HG02884 (cell line): ENCODE results near the gene MB.

Source experiments
- ATAC-seq: cut with Tn5 transposase; IDR thresholded peaks from one replicate; pipeline ENCODE4 v1.9.1; 2021; ENCODE audit warnings: mild to moderate bottlenecking, moderate library complexity; ENCODE audit not compliant: unreplicated experiment

MB gene

GRCh38 chr22:35577799-35578659 is 39.1 kb downstream of the MB start:
- no peak for ATAC-seq

DNA sequence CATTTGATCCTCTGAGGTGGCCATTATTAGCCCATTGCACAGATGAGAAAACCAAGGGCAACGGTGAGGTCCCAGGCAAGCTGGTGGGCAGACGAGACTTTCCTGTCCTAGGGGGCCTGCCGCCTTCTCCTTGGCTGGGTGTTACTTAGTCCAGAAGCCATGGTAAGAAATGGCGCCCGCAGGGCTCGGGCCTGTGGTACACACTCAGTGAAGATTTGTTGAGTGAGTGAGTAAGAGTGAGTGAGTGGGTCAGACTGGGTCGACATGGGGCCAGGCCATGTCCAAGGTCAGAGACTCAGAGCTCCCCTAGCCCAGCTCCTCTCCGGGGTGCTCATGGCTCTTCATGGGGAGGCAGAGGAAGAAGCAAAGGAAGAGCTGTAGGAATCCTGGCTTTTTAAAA is 40.5 kb downstream of the MB start:
- ATAC-seq, result no peak

- no peak for ATAC-seq
These were observed 41.9 kb downstream of the MB start for GRCh38 chr22:35575116-35575748.

- ATAC-seq, result no peak
These were observed 44.6 kb downstream of the MB start for GRCh38 chr22:35572556-35572955.

DNA sequence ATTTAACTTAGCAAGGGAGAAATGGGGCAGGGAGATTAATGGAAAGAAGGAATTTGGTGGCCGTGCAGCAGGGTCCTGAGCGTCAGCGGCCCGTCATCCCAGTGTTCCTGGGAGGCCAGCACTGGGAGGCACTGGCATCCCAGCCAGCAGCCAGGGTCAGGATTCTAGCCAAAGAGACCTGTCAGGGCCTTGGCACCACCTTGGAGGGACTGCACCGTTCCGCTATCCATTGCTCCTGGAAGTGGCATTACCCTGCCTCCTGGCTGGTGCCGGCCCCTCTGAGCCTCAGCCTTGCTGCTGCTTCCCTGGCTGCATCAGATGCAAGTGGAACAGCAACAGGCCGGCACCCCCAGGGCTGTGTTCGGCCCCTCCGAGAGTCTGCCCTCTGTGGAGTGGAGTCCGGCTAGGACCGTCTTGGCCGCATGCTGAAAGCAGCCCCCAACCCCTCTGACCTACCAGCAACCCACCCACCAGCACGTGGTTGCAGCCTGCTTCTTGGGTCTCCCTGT is 46.4 kb downstream of the MB start:
- ATAC-seq, result no peak

DNA sequence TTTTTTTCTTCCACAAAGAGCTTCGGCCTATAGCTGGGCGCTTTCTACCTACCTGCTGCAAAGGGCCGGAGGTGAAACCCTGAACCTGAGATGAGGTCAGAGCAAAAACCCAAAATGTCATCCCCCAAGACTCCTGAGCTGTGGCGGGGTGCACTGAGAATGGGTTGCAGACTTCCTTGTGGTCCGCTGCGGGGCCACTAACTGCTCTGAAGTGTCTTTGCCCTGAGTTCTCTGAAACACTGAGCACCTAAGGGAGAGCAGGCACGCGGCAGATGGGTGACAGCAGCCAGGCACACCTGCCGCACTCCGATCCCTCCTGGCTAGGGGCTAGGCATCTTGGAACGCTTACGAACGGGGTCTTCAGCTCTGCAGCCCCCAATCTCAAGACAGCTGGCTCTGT is 47.2 kb downstream of the MB start:
- ATAC-seq, result no peak

GRCh38 chr22:35568751-35569739 is 48.1 kb downstream of the MB start:
- no peak for ATAC-seq

DNA sequence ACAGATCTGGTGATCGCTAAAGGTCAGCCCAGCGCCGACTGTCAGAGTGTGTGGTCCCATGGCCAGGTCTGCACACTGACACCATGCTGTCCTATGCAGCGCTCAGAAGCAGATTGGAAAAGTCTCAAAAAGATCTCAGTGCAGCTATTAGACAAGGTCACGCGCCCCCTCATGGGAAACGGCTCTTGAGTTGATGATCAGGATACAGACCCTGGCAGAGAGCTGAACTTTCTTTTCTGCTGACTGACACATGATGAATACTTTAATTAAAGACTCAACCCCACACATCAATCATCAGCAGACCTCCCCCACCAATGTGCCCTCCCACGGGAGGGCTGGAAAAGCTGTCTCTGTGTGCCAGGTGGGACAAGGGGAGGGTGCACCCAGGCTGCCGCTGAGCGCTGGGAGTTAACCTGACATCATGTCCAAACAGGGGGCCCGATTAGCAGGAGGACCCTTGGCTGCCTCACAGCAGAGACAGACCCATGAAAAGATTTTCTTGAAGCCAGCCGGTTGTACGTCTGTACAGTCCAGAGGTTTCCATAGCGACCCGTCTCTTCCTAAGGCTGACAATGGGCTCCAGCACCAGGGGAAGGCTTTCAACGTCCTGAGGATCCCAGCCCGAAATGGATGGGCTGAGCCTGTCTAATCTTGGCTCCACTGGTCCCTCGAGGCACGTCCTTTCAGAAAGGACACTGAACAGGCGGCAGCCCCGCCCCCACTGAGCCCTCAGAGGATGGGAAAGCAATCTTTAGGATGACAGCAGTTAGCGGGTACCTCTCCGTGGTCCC is 49.6 kb downstream of the MB start:
- no peak for ATAC-seq

DNA sequence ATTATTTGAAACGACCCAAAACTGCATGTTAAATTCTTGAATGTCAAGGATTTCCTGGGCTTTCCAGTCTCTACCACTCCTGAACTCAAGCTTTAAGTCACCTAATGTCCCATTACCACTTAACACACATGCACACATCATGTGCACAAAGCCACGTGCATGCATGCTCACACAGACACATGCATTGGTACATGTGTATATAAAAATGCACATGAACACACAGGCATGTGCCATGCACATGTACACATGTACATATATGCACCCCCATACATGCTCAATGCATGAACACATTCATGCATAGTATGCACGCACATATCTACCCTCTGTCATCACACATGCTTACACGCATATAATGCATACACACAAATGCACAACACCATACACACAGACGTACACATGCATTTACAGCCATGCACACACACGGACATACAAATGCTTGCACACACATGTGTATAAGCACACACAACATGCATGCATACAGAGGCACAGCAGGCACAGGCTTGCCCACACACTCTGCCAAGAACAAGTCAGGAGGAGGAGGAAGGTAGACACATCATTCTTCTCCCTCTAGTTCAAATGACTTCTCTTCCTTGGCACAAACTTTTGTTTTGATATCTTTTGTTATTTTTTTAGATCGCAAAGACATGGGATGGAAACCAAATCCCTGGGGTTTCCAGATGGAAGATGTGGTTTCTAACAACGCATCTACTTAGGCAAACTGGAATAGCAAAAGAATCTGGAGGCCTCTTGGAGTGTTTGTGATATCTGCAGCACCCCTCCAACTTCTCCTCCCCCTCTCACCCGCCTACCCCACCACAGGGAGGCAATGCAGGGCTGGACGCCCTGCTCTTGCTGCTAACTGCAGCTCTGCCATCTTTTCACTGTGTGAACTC is 51.9 kb downstream of the MB start:
- no peak for ATAC-seq

- ATAC-seq, result no peak
These were observed 53.9 kb downstream of the MB start for GRCh38 chr22:35563211-35563610.

- no peak for ATAC-seq
These were observed 55.2 kb downstream of the MB start for GRCh38 chr22:35561796-35562526.

GRCh38 chr22:35560824-35561223 is 56.3 kb downstream of the MB start:
- no peak for ATAC-seq

- ATAC-seq, result no peak
These were observed 56.8 kb downstream of the MB start for GRCh38 chr22:35560366-35560765.

- no peak for ATAC-seq
These were observed 57.6 kb downstream of the MB start for GRCh38 chr22:35559354-35560005.

DNA sequence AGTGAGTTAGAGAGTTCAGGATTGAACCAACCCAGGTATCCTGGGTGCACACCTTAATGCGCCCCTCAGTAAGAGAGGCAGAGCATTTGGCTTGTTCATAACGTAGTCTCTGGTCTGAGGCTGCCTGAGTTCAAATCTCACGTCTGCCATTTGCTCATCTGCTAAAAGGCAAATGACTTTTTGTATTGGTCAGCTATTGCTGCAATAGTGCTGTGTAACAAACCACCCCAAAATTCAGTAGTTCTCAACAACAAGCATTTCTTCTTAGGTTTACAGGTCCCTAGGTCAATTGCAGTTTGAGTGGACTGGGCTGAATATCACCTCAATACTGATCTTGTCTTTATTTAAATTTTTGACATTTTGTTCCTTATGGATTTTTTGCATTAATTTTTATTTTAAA is 58.4 kb downstream of the MB start:
- ATAC-seq, result no peak

- ATAC-seq, result no peak
These were observed 59.1 kb downstream of the MB start for GRCh38 chr22:35558031-35558430.
